Activated CD4-positive, alpha-beta T cell treated with anti-CD3 and anti-CD28 coated beads, Interleukin-2, Interleukin-6, amounts not matched to agents 100 ng/mL and 50 ng/mL, durations not matched to agents 16 hours and 8 hours (primary cell): Measurements from ENCODE around the gene S1PR5.

Source experiments
- DNase-seq: peaks from one replicate; pipeline ENCODE4 v3.0.0-alpha.2; 2020

S1PR5 gene

GRCh38 chr19:10514211-10515145, 2.8 kb downstream of the S1PR5 start:
- peak; percentile 39 for DNase-seq

GRCh38 chr19:10513223-10513622, 4.0 kb downstream of the S1PR5 start:
- no peak for DNase-seq

- DNase-seq, result peak; percentile 67
Measured at GRCh38 chr19:10510301-10510802, 6.9 kb downstream of the S1PR5 start.

GRCh38 chr19:10508707-10509106, 8.5 kb downstream of the S1PR5 start:
- DNase-seq, result peak; percentile 37

- no peak for DNase-seq
Measured at GRCh38 chr19:10508036-10508435, 9.2 kb downstream of the S1PR5 start.

- DNase-seq, result peak; percentile 89
Measured at GRCh38 chr19:10505583-10506229, 11.5 kb downstream of the S1PR5 start.

- DNase-seq, result peak; percentile 57
Measured at GRCh38 chr19:10503002-10503789, 14.1 kb downstream of the S1PR5 start, which contains the start of gene KEAP1. TSS of gene KEAP1 (minus strand) at chr19:10503356. CDS start at chr19:10500033, 3,323 bp downstream.

GRCh38 chr19:10502524-10503001, 14.7 kb downstream of the S1PR5 start:
- DNase-seq, result peak; percentile 96

GRCh38 chr19:10501971-10502523, 15.2 kb downstream of the S1PR5 start:
- DNase-seq, result peak; percentile 61

- no peak for DNase-seq
Measured at GRCh38 chr19:10500247-10500592, 17.0 kb downstream of the S1PR5 start.

GRCh38 chr19:10499550-10500246, 17.5 kb downstream of the S1PR5 start:
- DNase-seq, result no peak

GRCh38 chr19:10497371-10497770, 19.9 kb downstream of the S1PR5 start:
- no peak for DNase-seq

- no peak for DNase-seq
Measured at GRCh38 chr19:10491472-10492047, 25.7 kb downstream of the S1PR5 start.

- DNase-seq, result no peak
Measured at GRCh38 chr19:10486551-10486950, 30.7 kb downstream of the S1PR5 start.

GRCh38 chr19:10478903-10479384, 38.3 kb downstream of the S1PR5 start:
- DNase-seq, result peak; percentile 89

GRCh38 chr19:10478476-10478875, 38.8 kb downstream of the S1PR5 start:
- DNase-seq, result no peak

GRCh38 chr19:10474962-10475451, 42.2 kb downstream of the S1PR5 start:
- DNase-seq, result no peak

GRCh38 chr19:10473192-10473591, 44.1 kb downstream of the S1PR5 start:
- DNase-seq, result no peak

GRCh38 chr19:10471909-10472308, 45.3 kb downstream of the S1PR5 start:
- peak; percentile 32 for DNase-seq

GRCh38 chr19:10468133-10468532, 49.1 kb downstream of the S1PR5 start:
- no peak for DNase-seq

- DNase-seq, result no peak
Measured at GRCh38 chr19:10467104-10467706, 50.0 kb downstream of the S1PR5 start.
